Neutrophil (primary cell): ENCODE results near the gene CBFA2T2.
"Not testable (repeated sequence)": the region's sequence is repeated elsewhere in the genome, so short reads cannot be mapped to it uniquely, and the experiment has no call there.

Experiments used
- H3K27ac ChIP-seq: fragments of 200-600 bp; sonication (generic); 2 replicates; pipeline ENCODE4 v1.5.1; 2016; ENCODE audit warnings: mild to moderate bottlenecking, moderate library complexity
- H3K27me3 ChIP-seq: fragments of 200-600 bp; sonication (generic); 2 replicates; pipeline ENCODE4 v1.6.0; 2016; ENCODE audit warnings: mild to moderate bottlenecking
- H3K36me3 ChIP-seq: fragments of 200-600 bp; sonication (generic); 2 replicates; pipeline ENCODE4 v1.5.1; 2017
- H3K4me1 ChIP-seq, 2 experiments: fragments of 200-600 bp in 1 of 2; sonication (generic) in 1 of 2; 1 replicate in 1 of 2; 2 replicates in 1 of 2; pipeline versions ENCODE4 v1.5.1 to v1.6.1; 2013 to 2016; ENCODE audit warnings: low read depth in 1 of 2, low read length in 1 of 2, mild to moderate bottlenecking in 1 of 2, moderate library complexity in 1 of 2; ENCODE audit not compliant: control insufficient read depth in 1 of 2, insufficient read depth in 1 of 2
- H3K4me3 ChIP-seq, 2 experiments: fragments of 200-600 bp in 1 of 2; sonication (generic) in 1 of 2; 1 replicate in 1 of 2; 2 replicates in 1 of 2; pipeline ENCODE4 v1.5.1; 2013 to 2016; ENCODE audit warnings: low read depth in 1 of 2, low read length in 1 of 2, mild to moderate bottlenecking in 1 of 2, moderate library complexity in 1 of 2
- H3K9me3 ChIP-seq: fragments of 200-600 bp; sonication (generic); 2 replicates; pipeline ENCODE4 v1.5.1; 2016
- TF ChIP-seq, protein P1 (sequence below): fragments of 200-600 bp; sonication (generic); IDR thresholded peaks from 2 replicates; pipeline ENCODE4 v1.5.1; 2016; ENCODE audit warnings: antibody characterized with exemption

CBFA2T2 gene

GRCh38 chr20:33627577-33628216 lies 137.8 kb downstream of the CBFA2T2 start:
- TF ChIP-seq, protein P1, sequence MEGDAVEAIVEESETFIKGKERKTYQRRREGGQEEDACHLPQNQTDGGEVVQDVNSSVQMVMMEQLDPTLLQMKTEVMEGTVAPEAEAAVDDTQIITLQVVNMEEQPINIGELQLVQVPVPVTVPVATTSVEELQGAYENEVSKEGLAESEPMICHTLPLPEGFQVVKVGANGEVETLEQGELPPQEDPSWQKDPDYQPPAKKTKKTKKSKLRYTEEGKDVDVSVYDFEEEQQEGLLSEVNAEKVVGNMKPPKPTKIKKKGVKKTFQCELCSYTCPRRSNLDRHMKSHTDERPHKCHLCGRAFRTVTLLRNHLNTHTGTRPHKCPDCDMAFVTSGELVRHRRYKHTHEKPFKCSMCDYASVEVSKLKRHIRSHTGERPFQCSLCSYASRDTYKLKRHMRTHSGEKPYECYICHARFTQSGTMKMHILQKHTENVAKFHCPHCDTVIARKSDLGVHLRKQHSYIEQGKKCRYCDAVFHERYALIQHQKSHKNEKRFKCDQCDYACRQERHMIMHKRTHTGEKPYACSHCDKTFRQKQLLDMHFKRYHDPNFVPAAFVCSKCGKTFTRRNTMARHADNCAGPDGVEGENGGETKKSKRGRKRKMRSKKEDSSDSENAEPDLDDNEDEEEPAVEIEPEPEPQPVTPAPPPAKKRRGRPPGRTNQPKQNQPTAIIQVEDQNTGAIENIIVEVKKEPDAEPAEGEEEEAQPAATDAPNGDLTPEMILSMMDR = no peak
- no peaks in the 10 kb centered on the region for H3K27me3 ChIP-seq
- no peak overlapping the region for H3K4me3 ChIP-seq
- H3K4me1 ChIP-seq = no peaks in the 10 kb centered on the region
- peaks cover 72% of the 10 kb centered on the region for H3K36me3 ChIP-seq
- H3K9me3 ChIP-seq = no peaks in the 10 kb centered on the region
- no peak overlapping the region for H3K27ac ChIP-seq

DNA sequence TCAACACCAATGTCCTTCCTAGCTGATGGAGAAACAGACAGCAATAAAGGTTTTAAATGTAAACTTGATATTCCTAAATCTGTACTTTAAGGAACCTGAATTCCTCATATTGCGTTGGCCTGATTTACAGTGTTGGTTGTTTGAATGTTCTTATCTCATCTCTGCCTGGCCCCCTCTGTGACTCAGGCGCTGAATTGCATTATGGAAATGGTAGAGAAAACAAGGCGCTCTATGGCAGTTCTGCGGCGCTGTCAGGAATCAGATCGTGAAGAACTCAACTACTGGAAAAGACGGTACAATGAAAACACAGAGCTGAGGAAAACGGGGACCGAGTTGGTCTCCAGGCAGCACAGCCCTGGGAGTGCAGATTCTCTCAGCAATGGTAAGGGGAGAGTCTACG lies 139.6 kb downstream of the CBFA2T2 start:
- Histone ChIP-seq H3K27ac (no peak overlapping the region), H3K27me3 (no peaks in the 10 kb centered on the region), H3K4me1 (no peaks in the 10 kb centered on the region), H3K36me3 (peaks cover 65% of the 10 kb centered on the region), H3K4me3 (no peak overlapping the region), H3K9me3 (no peaks in the 10 kb centered on the region)
- TF ChIP-seq, protein P1 = no peak

- peaks cover 60% of the 10 kb centered on the region for H3K36me3 ChIP-seq
- TF ChIP-seq, protein P1 = no peak
- H3K4me3 ChIP-seq = no peak overlapping the region
Observed at GRCh38 chr20:33629979-33630378, 140.1 kb downstream of the CBFA2T2 start.

DNA sequence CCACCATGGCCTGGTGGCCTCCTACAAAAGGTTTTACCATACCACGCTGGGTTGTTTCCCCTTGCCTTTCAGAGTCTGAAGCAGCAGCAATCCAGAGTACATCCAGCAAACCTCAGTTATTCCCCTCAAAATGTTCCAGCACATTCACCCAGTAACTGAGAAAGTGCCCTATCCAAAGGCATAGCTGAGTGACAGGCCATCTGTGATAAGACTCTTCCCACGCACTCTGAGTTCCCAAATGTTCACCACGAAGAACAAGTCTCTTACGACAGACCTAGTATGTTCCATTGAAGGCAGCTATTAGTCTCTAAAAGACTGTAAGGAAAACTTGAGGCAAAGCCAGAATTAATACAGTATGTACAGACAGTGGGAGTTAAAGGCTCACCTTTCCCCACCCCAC lies 140.6 kb downstream of the CBFA2T2 start:
- no peaks in the 10 kb centered on the region for H3K27me3 ChIP-seq
- no peak overlapping the region for H3K4me3 ChIP-seq
- peaks cover 55% of the 10 kb centered on the region for H3K36me3 ChIP-seq
- H3K9me3 ChIP-seq = no peaks in the 10 kb centered on the region
- no peaks in the 10 kb centered on the region for H3K4me1 ChIP-seq
- TF ChIP-seq, protein P1 = no peak
- H3K27ac ChIP-seq = no peak overlapping the region

More at GRCh38 chr20:33629979-33630378, 140.1 kb downstream of the CBFA2T2 start:
- Histone ChIP-seq H3K27me3 (no peaks in the 10 kb centered on the region), H3K4me1 (no peaks in the 10 kb centered on the region), H3K9me3 (no peaks in the 10 kb centered on the region), H3K27ac (no peak overlapping the region)

DNA sequence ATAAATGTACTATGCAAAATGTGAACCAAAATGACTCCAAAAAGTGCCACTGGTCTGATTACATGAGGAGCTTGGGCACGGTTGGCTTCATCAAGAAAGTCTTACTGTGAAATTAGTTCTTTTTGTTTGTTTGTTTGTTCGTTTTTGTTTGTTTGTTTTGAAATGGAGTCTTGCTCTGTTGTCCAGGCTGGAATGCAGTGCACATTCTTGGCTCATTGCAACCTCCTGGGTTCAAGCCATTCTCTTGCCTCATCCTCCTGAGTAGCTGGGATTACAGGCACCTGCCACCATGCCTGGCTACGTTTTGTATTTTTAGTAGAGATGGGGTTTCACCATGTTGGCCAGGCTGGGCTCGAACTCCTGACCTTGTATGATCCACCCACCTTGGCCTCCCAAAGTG lies 142.0 kb downstream of the CBFA2T2 start:
- H3K27ac ChIP-seq, H3K9me3 ChIP-seq, H3K4me1 ChIP-seq, H3K4me3 ChIP-seq, H3K27me3 ChIP-seq: not testable (repeated sequence)
- peaks cover 48% of the 10 kb centered on the region for H3K36me3 ChIP-seq

GRCh38 chr20:33635341-33635740 lies 145.4 kb downstream of the CBFA2T2 start:
- Histone ChIP-seq H3K36me3 (peaks cover 40% of the 10 kb centered on the region), H3K9me3 (no peaks in the 10 kb centered on the region), H3K27ac (no peak overlapping the region), H3K4me1 (peaks cover 20 to 24% of the 10 kb centered on the region in 2 experiments), H3K27me3 (no peaks in the 10 kb centered on the region), H3K4me3 (no peak overlapping the region)
- TF ChIP-seq, protein P1 = no peak
